ENCODE results near the gene AP5Z1.
A peak's percentile ranks its signal among the peaks of the same experiment; 100 is the strongest.

Gene AP5Z1, protein sequence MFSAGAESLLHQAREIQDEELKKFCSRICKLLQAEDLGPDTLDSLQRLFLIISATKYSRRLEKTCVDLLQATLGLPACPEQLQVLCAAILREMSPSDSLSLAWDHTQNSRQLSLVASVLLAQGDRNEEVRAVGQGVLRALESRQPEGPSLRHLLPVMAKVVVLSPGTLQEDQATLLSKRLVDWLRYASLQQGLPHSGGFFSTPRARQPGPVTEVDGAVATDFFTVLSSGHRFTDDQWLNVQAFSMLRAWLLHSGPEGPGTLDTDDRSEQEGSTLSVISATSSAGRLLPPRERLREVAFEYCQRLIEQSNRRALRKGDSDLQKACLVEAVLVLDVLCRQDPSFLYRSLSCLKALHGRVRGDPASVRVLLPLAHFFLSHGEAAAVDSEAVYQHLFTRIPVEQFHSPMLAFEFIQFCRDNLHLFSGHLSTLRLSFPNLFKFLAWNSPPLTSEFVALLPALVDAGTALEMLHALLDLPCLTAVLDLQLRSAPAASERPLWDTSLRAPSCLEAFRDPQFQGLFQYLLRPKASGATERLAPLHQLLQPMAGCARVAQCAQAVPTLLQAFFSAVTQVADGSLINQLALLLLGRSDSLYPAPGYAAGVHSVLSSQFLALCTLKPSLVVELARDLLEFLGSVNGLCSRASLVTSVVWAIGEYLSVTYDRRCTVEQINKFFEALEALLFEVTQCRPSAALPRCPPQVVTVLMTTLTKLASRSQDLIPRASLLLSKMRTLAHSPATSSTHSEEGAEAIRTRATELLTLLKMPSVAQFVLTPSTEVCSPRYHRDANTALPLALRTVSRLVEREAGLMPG

GRCh38 chr7:4775250-4775847, at the start of gene AP5Z1:
Gene AP5Z1, plus strand, starts transcription at chr7:4775623. Its CDS starts 93 bp downstream, at chr7:4775716.
- H3K27ac ChIP-seq (ENCODE audit: poor library complexity, severe bottlenecking), result peak within 1 kb of the TSS; percentile 61
- peak; percentile 95 for DNase-seq (ENCODE audit: low spot score)
- H3K9me3 ChIP-seq (ENCODE audit: severe bottlenecking), result no peaks in the 10 kb centered on the region
- ATAC-seq (ENCODE audit: low read depth), result peak; percentile 88
- H3K36me3 ChIP-seq (ENCODE audit: low read depth), result peaks cover 16% of the 10 kb centered on the region; the same call in 1 of the 2 replicates
- no peak for TF ChIP-seq CTCF (IDR thresholded peaks at IDR 0.05; ENCODE audit: poor library complexity, severe bottlenecking)
- H3K4me1 ChIP-seq (ENCODE audit: insufficient read depth, poor library complexity, severe bottlenecking), result peaks cover 2% of the 10 kb centered on the region
- H3K27me3 ChIP-seq (ENCODE audit: insufficient read depth, poor library complexity, severe bottlenecking), result no peaks in the 10 kb centered on the region
- peak within 1 kb of the TSS; percentile 80 for H3K4me3 ChIP-seq (ENCODE audit: severe bottlenecking)

GRCh38 chr7:4725850-4726450, 49.5 kb upstream of the AP5Z1 start:
- Histone ChIP-seq H3K4me1 (ENCODE audit: insufficient read depth, poor library complexity, severe bottlenecking) (no peaks in the 10 kb centered on the region), H3K27me3 (ENCODE audit: insufficient read depth, poor library complexity, severe bottlenecking) (no peaks in the 10 kb centered on the region), H3K27ac (ENCODE audit: poor library complexity, severe bottlenecking) (peak overlapping the region; percentile 31), H3K9me3 (ENCODE audit: severe bottlenecking) (no peaks in the 10 kb centered on the region), H3K36me3 (ENCODE audit: low read depth) (peaks cover 12% of the 10 kb centered on the region; the same call in 1 of the 2 replicates), H3K4me3 (ENCODE audit: severe bottlenecking) (peak overlapping the region; percentile 27)
- ATAC-seq (ENCODE audit: low read depth) (no peak), DNase-seq (ENCODE audit: low spot score) (no peak)
- TF ChIP-seq CTCF (IDR thresholded peaks at IDR 0.05; ENCODE audit: poor library complexity, severe bottlenecking), result no peak

- H3K27me3 ChIP-seq (ENCODE audit: insufficient read depth, poor library complexity, severe bottlenecking), result no peaks in the 10 kb centered on the region
- H3K4me3 ChIP-seq (ENCODE audit: severe bottlenecking), result no peak overlapping the region
- peaks cover 17% of the 10 kb centered on the region; the same call in 1 of the 2 replicates for H3K36me3 ChIP-seq (ENCODE audit: low read depth)
- ATAC-seq (ENCODE audit: low read depth) (no peak), DNase-seq (ENCODE audit: low spot score) (no peak)
- no peak for TF ChIP-seq CTCF (IDR thresholded peaks at IDR 0.05; ENCODE audit: poor library complexity, severe bottlenecking)
- no peaks in the 10 kb centered on the region for H3K4me1 ChIP-seq (ENCODE audit: insufficient read depth, poor library complexity, severe bottlenecking)
- no peak overlapping the region for H3K27ac ChIP-seq (ENCODE audit: poor library complexity, severe bottlenecking)
- no peaks in the 10 kb centered on the region for H3K9me3 ChIP-seq (ENCODE audit: severe bottlenecking)
Observed at GRCh38 chr7:4726566-4726965, 48.9 kb upstream of the AP5Z1 start.

DNA sequence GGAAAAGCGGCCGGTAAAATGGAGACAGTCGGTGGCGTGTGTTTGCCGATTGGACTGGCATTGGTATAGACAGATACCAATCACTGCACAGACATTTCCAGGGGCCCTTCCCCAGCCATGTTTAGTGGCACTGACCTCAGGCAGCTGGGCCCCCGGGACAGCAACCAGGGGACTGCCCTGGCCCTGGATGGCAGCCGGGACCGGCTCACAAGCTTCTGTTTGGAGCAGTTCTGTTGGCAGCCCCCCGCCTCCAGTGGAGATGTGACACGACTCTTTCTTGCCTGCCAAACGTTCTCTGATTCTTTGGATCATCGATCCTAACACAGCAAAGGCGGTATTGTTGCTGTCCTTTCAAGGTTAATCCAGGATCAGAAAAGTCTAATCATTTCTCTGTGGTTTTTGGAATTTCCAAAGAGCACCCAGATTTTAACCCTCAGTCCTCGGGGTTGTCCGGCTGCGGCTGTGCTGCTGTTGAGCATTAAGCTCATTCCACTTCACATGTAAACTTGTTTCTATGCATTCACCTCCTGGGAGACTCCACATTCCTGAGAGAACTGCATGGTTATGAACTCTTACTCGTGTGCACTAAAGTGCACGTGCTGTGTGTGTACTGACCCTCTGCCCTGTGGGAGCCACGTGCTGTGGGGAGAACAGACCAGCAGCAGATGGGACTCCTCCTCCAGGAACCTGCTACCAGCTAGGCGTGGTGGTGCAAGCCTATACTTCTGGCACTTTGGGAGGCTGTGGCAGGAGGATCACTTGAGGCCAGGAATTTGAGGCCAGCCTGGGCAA, 47.3 kb upstream of the AP5Z1 start:
- Histone ChIP-seq H3K27ac (ENCODE audit: poor library complexity, severe bottlenecking) (no peak overlapping the region), H3K4me3 (ENCODE audit: severe bottlenecking) (no peak overlapping the region), H3K36me3 (ENCODE audit: low read depth) (peaks cover 21% of the 10 kb centered on the region), H3K4me1 (ENCODE audit: insufficient read depth, poor library complexity, severe bottlenecking) (no peaks in the 10 kb centered on the region), H3K27me3 (ENCODE audit: insufficient read depth, poor library complexity, severe bottlenecking) (no peaks in the 10 kb centered on the region), H3K9me3 (ENCODE audit: severe bottlenecking) (no peaks in the 10 kb centered on the region)
- no peak for TF ChIP-seq CTCF (IDR thresholded peaks at IDR 0.05; ENCODE audit: poor library complexity, severe bottlenecking)
- no peak for ATAC-seq (ENCODE audit: low read depth)
- no peak for DNase-seq (ENCODE audit: low spot score)

Measured in RWPE2 (cell line).